Endothelial cell of umbilical vein (primary cell): ENCODE results near the gene CHD6.

Experiments used
- JUN ChIP-seq: IDR thresholded peaks from 2 replicates; pipeline ENCODE4 v1.6.1; 2011; ENCODE audit warnings: borderline replicate concordance, low read depth; ENCODE audit not compliant: insufficient read length, insufficient read depth
- POLR2A ChIP-seq: IDR thresholded peaks from 2 replicates; pipeline ENCODE4 v1.6.1; 2012; ENCODE audit warnings: low read depth, mild to moderate bottlenecking, control low read depth, low read length
- POLR2AphosphoS5 ChIP-seq: IDR thresholded peaks from 2 replicates; pipeline ENCODE4 v1.6.1; 2012; ENCODE audit warnings: low read depth, mild to moderate bottlenecking, control low read depth, low read length, moderate library complexity; ENCODE audit not compliant: insufficient read depth
- TF ChIP-seq, protein P1 (sequence below), 2 donors: IDR thresholded peaks; 1 replicate in 1 of 2; 2 replicates in 1 of 2; pipeline ENCODE4 v1.5.1; 2011; ENCODE audit warnings: low read length in 2 of 2, mild to moderate bottlenecking in 2 of 2, moderate library complexity in 2 of 2, control low read depth in 1 of 2, inconsistent platforms in 1 of 2, low read depth in 1 of 2; ENCODE audit not compliant: insufficient read depth in 1 of 2; ENCODE audit errors: extremely low read depth in 1 of 2

DNA sequence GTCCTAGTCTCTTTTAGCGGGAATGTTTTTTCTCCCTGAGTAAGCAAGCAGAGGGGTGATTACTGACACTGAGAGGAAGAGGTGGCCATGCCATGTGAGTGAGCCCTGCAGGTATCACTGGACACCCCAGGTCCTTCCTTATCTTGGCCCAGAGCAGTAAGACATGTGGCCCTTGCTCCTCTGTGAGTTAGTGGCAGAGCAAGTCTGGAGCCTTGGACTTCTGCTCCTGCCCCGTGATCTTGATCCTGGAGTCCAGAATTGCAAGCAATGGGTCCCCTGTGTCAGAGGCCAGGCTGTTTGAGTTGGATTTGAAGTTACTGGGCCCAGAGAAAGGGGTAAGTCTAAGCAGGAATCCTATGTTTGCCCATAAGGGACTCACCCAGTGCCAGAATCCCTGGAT lies 159.4 kb downstream of the CHD6 start:
- TF ChIP-seq JUN (no peak), POLR2A (no peak), POLR2AphosphoS5 (no peak)
- TF ChIP-seq, protein P1, sequence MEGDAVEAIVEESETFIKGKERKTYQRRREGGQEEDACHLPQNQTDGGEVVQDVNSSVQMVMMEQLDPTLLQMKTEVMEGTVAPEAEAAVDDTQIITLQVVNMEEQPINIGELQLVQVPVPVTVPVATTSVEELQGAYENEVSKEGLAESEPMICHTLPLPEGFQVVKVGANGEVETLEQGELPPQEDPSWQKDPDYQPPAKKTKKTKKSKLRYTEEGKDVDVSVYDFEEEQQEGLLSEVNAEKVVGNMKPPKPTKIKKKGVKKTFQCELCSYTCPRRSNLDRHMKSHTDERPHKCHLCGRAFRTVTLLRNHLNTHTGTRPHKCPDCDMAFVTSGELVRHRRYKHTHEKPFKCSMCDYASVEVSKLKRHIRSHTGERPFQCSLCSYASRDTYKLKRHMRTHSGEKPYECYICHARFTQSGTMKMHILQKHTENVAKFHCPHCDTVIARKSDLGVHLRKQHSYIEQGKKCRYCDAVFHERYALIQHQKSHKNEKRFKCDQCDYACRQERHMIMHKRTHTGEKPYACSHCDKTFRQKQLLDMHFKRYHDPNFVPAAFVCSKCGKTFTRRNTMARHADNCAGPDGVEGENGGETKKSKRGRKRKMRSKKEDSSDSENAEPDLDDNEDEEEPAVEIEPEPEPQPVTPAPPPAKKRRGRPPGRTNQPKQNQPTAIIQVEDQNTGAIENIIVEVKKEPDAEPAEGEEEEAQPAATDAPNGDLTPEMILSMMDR (IDR thresholded peaks at IDR 0.05; ENCODE audit: extremely low read depth in 1 of 2, insufficient read depth in 1 of 2, low read depth in 1 of 2, low read length in 2 of 2) = no peak
